Cerebellar cortex (tissue), 1 donor: ENCODE data around the gene RAMACL.
"Not testable (repeated sequence)": the region's sequence is repeated elsewhere in the genome, so short reads cannot be mapped to it uniquely, and the experiment has no call there.

ENCODE experiments used
- DNase-seq: peaks from one replicate; pipeline ENCODE4 v3.0.0-alpha.2; 2015; ENCODE audit warnings: low spot score

Gene RAMACL

GRCh38 chr6:166586424-166587156 lies at the start of gene RAMACL:
TSS of gene RAMACL (minus strand) at chr6:166586678. CDS start at chr6:166586477, 201 bp downstream.
- peak; percentile 86 for DNase-seq

GRCh38 chr6:166635013-166635970 lies 48.8 kb upstream of the RAMACL start:
- no peak for DNase-seq

- not testable (repeated sequence) for DNase-seq
Observed at GRCh38 chr6:166634581-166634980, 48.1 kb upstream of the RAMACL start.

GRCh38 chr6:166633732-166634535 lies 47.5 kb upstream of the RAMACL start:
- DNase-seq: no peak

GRCh38 chr6:166632731-166633130 lies 46.3 kb upstream of the RAMACL start:
- no peak for DNase-seq

- DNase-seq: no peak
Observed at GRCh38 chr6:166630462-166630861, 44.0 kb upstream of the RAMACL start.

- DNase-seq: no peak
Observed at GRCh38 chr6:166629628-166630027, 43.1 kb upstream of the RAMACL start.

GRCh38 chr6:166627875-166628801 lies 41.7 kb upstream of the RAMACL start:
- peak; percentile 48 for DNase-seq

GRCh38 chr6:166627033-166627874 lies 40.8 kb upstream of the RAMACL start, which contains the start of gene RPS6KA2:
TSS of gene RPS6KA2 (minus strand) at chr6:166627251. CDS start at chr6:166627019, 232 bp downstream.
- peak; percentile 100 for DNase-seq

GRCh38 chr6:166626177-166627032 lies 39.9 kb upstream of the RAMACL start:
- peak; percentile 47 for DNase-seq

GRCh38 chr6:166625356-166625755 lies 38.9 kb upstream of the RAMACL start:
- peak; percentile 15 for DNase-seq

- no peak for DNase-seq
Observed at GRCh38 chr6:166624275-166624674, 37.8 kb upstream of the RAMACL start.

GRCh38 chr6:166623318-166623717 lies 36.8 kb upstream of the RAMACL start:
- DNase-seq: no peak

GRCh38 chr6:166621114-166621540 lies 34.6 kb upstream of the RAMACL start:
- DNase-seq: no peak

GRCh38 chr6:166620478-166621113 lies 34.1 kb upstream of the RAMACL start:
- DNase-seq: peak; percentile 63

GRCh38 chr6:166619912-166620311 lies 33.4 kb upstream of the RAMACL start:
- peak; percentile 54 for DNase-seq

GRCh38 chr6:166618866-166619761 lies 32.6 kb upstream of the RAMACL start:
- no peak for DNase-seq
